Measurements from ENCODE around the gene TSSK1B.

DNA sequence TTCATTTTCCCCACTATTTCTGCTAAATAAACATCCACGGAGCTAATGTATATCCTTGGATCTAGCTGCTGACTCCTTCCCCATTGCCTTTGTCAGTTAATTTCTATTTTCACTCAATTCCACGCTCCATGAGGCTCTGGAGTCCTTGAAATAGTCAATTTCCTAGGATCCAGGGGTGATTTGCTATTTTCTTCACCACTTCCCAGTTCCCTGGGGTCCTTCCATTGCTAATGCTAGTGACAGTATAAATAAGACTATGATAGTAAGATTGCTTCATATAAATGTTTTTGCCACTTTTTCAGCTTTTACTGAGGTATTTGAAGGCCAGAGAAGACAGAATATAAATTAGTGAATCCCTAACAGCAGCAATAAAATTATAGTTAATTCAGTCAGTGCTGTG is 13.1 kb downstream of the TSSK1B start:
- TF ChIP-seq CTCF (IDR thresholded peaks at IDR 0.05; ENCODE audit: low read length) (no peak), EZH2 (IDR thresholded peaks at IDR 0.05; ENCODE audit: borderline replicate concordance, low read length) (no peak)

All from OCI-LY1 (cell line).